K562 (cell line): Measurements from ENCODE around the gene ZNF804A. TPM values are rescaled to one million over a fixed set of nuclear protein-coding genes. Genes with fewer than 3 reads are reported as not detected.

Experiments
- ATAC-seq: fragments of 200-7000 bp; cut with Tn5 transposase; 3 replicates; pipeline ENCODE4 v1.9.1; 2020; ENCODE audit warnings: moderate library complexity
- BruUV-seq: library from RNA; stranded (reverse); fragments of 400-500 nt; replicated peaks from 2 replicates; lab custom pipeline; 2021; lab: Mats Ljungman, UMichigan
- CTCF ChIA-PET: fragments of 300-600 bp; formaldehyde crosslinking; extraction: SDS; loops from one replicate; lab custom pipeline; 2021; ENCODE audit warnings: low intra/inter-chr PET ratio; lab: Yijun Ruan, JAX
- POLR2A ChIA-PET: fragments of 300-600, 350-650 bp; sonication (Branson Sonifier 250); formaldehyde crosslinking; extraction: SDS; loops from one replicate; lab custom pipeline; 2021; ENCODE audit warnings: antibody characterized with exemption, inconsistent platforms; lab: Yijun Ruan, JAX
- DNase-seq, 4 experiments: peaks; one replicate each; pipeline versions ENCODE4 v3.0.0 to v3.0.0-alpha.2; 2011 to 2018; ENCODE audit warnings: low spot score in 3 of 4, mixed read lengths in 3 of 4; ENCODE audit errors: extremely low read depth in 1 of 4
- FAIRE-seq: peaks from 2 replicates; lab custom pipeline; 2011; peaks lifted over from hg19 to GRCh38; lab: Jason Lieb, UNC
- H2AFZ ChIP-seq: 2 replicates; pipeline ENCODE4 v1.6.0; 2011; ENCODE audit warnings: low read depth, low read length, control low read depth, inconsistent platforms
- H3K27ac ChIP-seq: fragments of 200-600 bp; 3 replicates; pipeline ENCODE4 v1.8.0; 2011; ENCODE audit warnings: low read depth, mild to moderate bottlenecking, control low read depth, inconsistent platforms, low read length, moderate library complexity, mixed read lengths; ENCODE audit errors: extremely low read depth
- H3K27me3 ChIP-seq, 2 experiments: fragments of 300-600 bp in 1 of 2; 2 replicates in 1 of 2; 3 replicates in 1 of 2; pipeline versions ENCODE4 v1.6.0 to v1.8.0; 2011; ENCODE audit warnings: inconsistent platforms in 2 of 2, low read length in 2 of 2, mild to moderate bottlenecking in 1 of 2, mixed read lengths in 1 of 2, moderate library complexity in 1 of 2; ENCODE audit not compliant: control insufficient read depth in 2 of 2, insufficient read depth in 2 of 2
- H3K36me3 ChIP-seq: fragments of 300-600 bp; 3 replicates; pipeline ENCODE4 v1.8.0; 2011; ENCODE audit warnings: mild to moderate bottlenecking, low read length, inconsistent platforms; ENCODE audit not compliant: control insufficient read depth, insufficient read depth
- H3K4me1 ChIP-seq, 2 experiments: fragments of 200-600 bp in 1 of 2; replicated peaks in 1 of 2; 2 replicates in 1 of 2; 3 replicates in 1 of 2; pipeline versions ENCODE4 v1.5.1 to v1.8.0; 2011; ENCODE audit warnings: inconsistent platforms in 2 of 2, low read length in 2 of 2, mild to moderate bottlenecking in 1 of 2, mixed read lengths in 1 of 2, moderate library complexity in 1 of 2; ENCODE audit not compliant: control insufficient read depth in 2 of 2, insufficient read depth in 2 of 2
- H3K4me2 ChIP-seq: 2 replicates; pipeline ENCODE4 v1.6.1; 2011; ENCODE audit warnings: low read length, control low read depth, inconsistent platforms, mixed read lengths; ENCODE audit not compliant: insufficient read depth
- H3K4me3 ChIP-seq: fragments of 200-600 bp; sonication (generic), shearing (Covaris generic); 2 replicates; pipeline ENCODE4 v1.5.1; 2016; ENCODE audit warnings: control low read depth, inconsistent platforms
- H3K79me2 ChIP-seq: fragments of 200-600 bp; 3 replicates; pipeline ENCODE4 v1.8.0; 2011; ENCODE audit warnings: low read length, inconsistent platforms; ENCODE audit not compliant: control insufficient read depth, insufficient read depth
- H3K9ac ChIP-seq, 2 experiments: 2 replicates each; pipeline versions ENCODE4 v1.6.0 to v1.6.1; 2011; ENCODE audit warnings: low read depth in 2 of 2, low read length in 2 of 2, control low read depth in 1 of 2, inconsistent platforms in 1 of 2, mild to moderate bottlenecking in 1 of 2, mixed read lengths in 1 of 2; ENCODE audit not compliant: insufficient read depth in 1 of 2
- H3K9me1 ChIP-seq: one replicate; pipeline ENCODE4 v1.6.0; 2011; ENCODE audit warnings: inconsistent platforms, mild to moderate bottlenecking, low read length, moderate library complexity; ENCODE audit not compliant: control insufficient read depth, insufficient read depth
- H3K9me3 ChIP-seq: replicated peaks from 2 replicates; pipeline ENCODE4 v1.5.1; 2011; ENCODE audit warnings: low read depth, low read length, inconsistent platforms; ENCODE audit not compliant: control insufficient read depth, insufficient read depth
- H4K20me1 ChIP-seq: replicated peaks from 2 replicates; pipeline ENCODE4 v1.6.1; 2011; ENCODE audit warnings: low read length, inconsistent platforms, mixed read lengths; ENCODE audit not compliant: control insufficient read depth, insufficient read depth
- CGGBP1 ChIP-seq: fragments of 250-450 bp; sonication (Bioruptor Pico); IDR thresholded peaks from 2 replicates; pipeline ENCODE4 v1.9.0; 2021; ENCODE audit warnings: mild to moderate bottlenecking
- CTBP1 ChIP-seq: fragments of 450-650 bp; IDR thresholded peaks from 2 replicates; pipeline ENCODE4 v1.6.1; 2016; ENCODE audit warnings: borderline replicate concordance
- HNRNPH1 ChIP-seq: fragments of 200-400 bp; formaldehyde crosslinking; optimal IDR thresholded peaks from 2 replicates; pipeline ENCODE3; 2017; ENCODE audit warnings: low read depth, mild to moderate bottlenecking, low read length, moderate library complexity
- ZNF282 ChIP-seq: sonication (generic); formaldehyde crosslinking; IDR thresholded peaks from 2 replicates; pipeline ENCODE4 v1.8.1; 2023; ENCODE audit warnings: missing genetic modification reagents
- in situ Hi-C: fragments of 300-500 bp; cut with MboI; formaldehyde crosslinking; loops from 4 replicates; pipeline ENCODE4 v1.15.0; 2018; ENCODE audit warnings: inconsistent platforms, mixed read lengths
- intact Hi-C: fragments of 100-400 bp; cut with micrococcal nuclease; formaldehyde crosslinking; loops from 2 replicates; pipeline ENCODE4 v1.14.2; 2022
- polyA plus RNA-seq, 8 experiments: library from polyadenylated mRNA; depleted of rRNA in 4 of 8; stranded (reverse) in 5 of 8; unstranded in 3 of 8; fragments of >200 nt; fragmentation: Nextera tagmentation in 2 of 8; fragmentation: Illumina TruSeq in 1 of 8; extraction: Ambion mirVana in 2 of 8; extraction: Trizol in 1 of 8; gene quantifications; 2 replicates each; pipeline versions ENCODE4 v1.2.1 to v1.2.3, GENCODE V29; 2011 to 2014; ENCODE audit warnings: inconsistent platforms in 1 of 8, missing spikeins in 1 of 8
- total RNA-seq, 7 experiments: library from RNA; depleted of rRNA in 6 of 7; stranded (reverse); fragments of >200 nt in 6 of 7; fragmentation: Illumina TruSeq in 2 of 7; extraction: Trizol in 2 of 7; gene quantifications; 2 replicates each; pipeline versions ENCODE4 v1.2.1 to v1.2.3, GENCODE V29; 2011 to 2021; ENCODE audit warnings: low replicate concordance in 1 of 7
- TF ChIP-seq, protein P1 (sequence below): fragments of 250-450 bp; sonication (Bioruptor Pico); IDR thresholded peaks from 2 replicates; pipeline ENCODE4 v1.4.0; 2020
- TF ChIP-seq, protein P2 (sequence below): sonication (generic); formaldehyde crosslinking; IDR thresholded peaks from 2 replicates; pipeline ENCODE4 v1.8.1; 2022; ENCODE audit warnings: missing genetic modification reagents

ZNF804A gene
- total and polyA plus RNA-seq, 9 of the 15 experiments (the other 6 are each of a cell fraction or from before 2014, with no cell fraction given), result 0.01 to 1.2 (median 0.73) TPM

- CTCF ChIA-PET, result no interaction called here
- DNase-seq (no peak), FAIRE-seq (no peak), ATAC-seq (no peak)
- no TSS peak for BruUV-seq
- no peak overlapping the region for H2AFZ ChIP-seq
- no peaks in the 10 kb centered on the region for H3K4me1 ChIP-seq
- H4K20me1 ChIP-seq, result no peaks in the 10 kb centered on the region
- H3K27ac ChIP-seq, result no peak overlapping the region
- no peak overlapping the region for H3K4me3 ChIP-seq
- H3K27me3 ChIP-seq, result no peaks in the 10 kb centered on the region
- intact Hi-C loops, result no loop called here
- H3K9me3 ChIP-seq, result no peaks in the 10 kb centered on the region
- POLR2A ChIA-PET, result no interaction called here
- H3K36me3 ChIP-seq, result no peaks in the 10 kb centered on the region
- H3K9me1 ChIP-seq, result no peaks in the 10 kb centered on the region
- no peaks in the 10 kb centered on the region for H3K79me2 ChIP-seq
- in situ Hi-C loops, result no loop called here
- H3K4me2 ChIP-seq, result no peak overlapping the region
- H3K9ac ChIP-seq, result no peak overlapping the region
- no peak for TF ChIP-seq CGGBP1 (CRISPR knock-in tag)
- TF ChIP-seq CTBP1, result no peak
- TF ChIP-seq, protein P1, sequence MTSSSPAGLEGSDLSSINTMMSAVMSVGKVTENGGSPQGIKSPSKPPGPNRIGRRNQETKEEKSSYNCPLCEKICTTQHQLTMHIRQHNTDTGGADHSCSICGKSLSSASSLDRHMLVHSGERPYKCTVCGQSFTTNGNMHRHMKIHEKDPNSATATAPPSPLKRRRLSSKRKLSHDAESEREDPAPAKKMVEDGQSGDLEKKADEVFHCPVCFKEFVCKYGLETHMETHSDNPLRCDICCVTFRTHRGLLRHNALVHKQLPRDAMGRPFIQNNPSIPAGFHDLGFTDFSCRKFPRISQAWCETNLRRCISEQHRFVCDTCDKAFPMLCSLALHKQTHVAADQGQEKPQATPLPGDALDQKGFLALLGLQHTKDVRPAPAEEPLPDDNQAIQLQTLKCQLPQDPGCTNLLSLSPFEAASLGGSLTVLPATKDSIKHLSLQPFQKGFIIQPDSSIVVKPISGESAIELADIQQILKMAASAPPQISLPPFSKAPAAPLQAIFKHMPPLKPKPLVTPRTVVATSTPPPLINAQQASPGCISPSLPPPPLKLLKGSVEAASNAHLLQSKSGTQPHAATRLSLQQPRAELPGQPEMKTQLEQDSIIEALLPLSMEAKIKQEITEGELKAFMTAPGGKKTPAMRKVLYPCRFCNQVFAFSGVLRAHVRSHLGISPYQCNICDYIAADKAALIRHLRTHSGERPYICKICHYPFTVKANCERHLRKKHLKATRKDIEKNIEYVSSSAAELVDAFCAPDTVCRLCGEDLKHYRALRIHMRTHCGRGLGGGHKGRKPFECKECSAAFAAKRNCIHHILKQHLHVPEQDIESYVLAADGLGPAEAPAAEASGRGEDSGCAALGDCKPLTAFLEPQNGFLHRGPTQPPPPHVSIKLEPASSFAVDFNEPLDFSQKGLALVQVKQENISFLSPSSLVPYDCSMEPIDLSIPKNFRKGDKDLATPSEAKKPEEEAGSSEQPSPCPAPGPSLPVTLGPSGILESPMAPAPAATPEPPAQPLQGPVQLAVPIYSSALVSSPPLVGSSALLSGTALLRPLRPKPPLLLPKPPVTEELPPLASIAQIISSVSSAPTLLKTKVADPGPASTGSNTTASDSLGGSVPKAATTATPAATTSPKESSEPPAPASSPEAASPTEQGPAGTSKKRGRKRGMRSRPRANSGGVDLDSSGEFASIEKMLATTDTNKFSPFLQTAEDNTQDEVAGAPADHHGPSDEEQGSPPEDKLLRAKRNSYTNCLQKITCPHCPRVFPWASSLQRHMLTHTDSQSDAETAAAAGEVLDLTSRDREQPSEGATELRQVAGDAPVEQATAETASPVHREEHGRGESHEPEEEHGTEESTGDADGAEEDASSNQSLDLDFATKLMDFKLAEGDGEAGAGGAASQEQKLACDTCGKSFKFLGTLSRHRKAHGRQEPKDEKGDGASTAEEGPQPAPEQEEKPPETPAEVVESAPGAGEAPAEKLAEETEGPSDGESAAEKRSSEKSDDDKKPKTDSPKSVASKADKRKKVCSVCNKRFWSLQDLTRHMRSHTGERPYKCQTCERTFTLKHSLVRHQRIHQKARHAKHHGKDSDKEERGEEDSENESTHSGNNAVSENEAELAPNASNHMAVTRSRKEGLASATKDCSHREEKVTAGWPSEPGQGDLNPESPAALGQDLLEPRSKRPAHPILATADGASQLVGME, result no peak
- TF ChIP-seq HNRNPH1, result no peak
- TF ChIP-seq, protein P2, sequence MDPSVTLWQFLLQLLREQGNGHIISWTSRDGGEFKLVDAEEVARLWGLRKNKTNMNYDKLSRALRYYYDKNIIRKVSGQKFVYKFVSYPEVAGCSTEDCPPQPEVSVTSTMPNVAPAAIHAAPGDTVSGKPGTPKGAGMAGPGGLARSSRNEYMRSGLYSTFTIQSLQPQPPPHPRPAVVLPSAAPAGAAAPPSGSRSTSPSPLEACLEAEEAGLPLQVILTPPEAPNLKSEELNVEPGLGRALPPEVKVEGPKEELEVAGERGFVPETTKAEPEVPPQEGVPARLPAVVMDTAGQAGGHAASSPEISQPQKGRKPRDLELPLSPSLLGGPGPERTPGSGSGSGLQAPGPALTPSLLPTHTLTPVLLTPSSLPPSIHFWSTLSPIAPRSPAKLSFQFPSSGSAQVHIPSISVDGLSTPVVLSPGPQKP (CRISPR knock-in tag), result no peak
- TF ChIP-seq ZNF282 (CRISPR knock-in tag), result no peak
These were observed 35.4 kb downstream of the ZNF804A start for GRCh38 chr2:184633726-184634125.
